HG03280 (cell line): ENCODE results near the gene TMPRSS6.

Experiments
- ATAC-seq: cut with Tn5 transposase; IDR thresholded peaks from one replicate; pipeline ENCODE4 v1.9.1; 2021; ENCODE audit warnings: mild to moderate bottlenecking, moderate library complexity; ENCODE audit not compliant: unreplicated experiment

TMPRSS6 gene

GRCh38 chr22:37069719-37070118 is 39.8 kb downstream of the TMPRSS6 start:
- ATAC-seq = no peak

- no peak for ATAC-seq
These were observed 40.2 kb downstream of the TMPRSS6 start for GRCh38 chr22:37069319-37069718.

GRCh38 chr22:37068859-37069258 is 40.7 kb downstream of the TMPRSS6 start:
- no peak for ATAC-seq

- no peak for ATAC-seq
These were observed 42.1 kb downstream of the TMPRSS6 start for GRCh38 chr22:37067428-37067827.

- no peak for ATAC-seq
These were observed 43.6 kb downstream of the TMPRSS6 start for GRCh38 chr22:37065961-37066360.

GRCh38 chr22:37065180-37065579 is 44.3 kb downstream of the TMPRSS6 start:
- ATAC-seq = no peak

- ATAC-seq = no peak
These were observed 45.0 kb downstream of the TMPRSS6 start for GRCh38 chr22:37064553-37064952.

- no peak for ATAC-seq
These were observed 45.8 kb downstream of the TMPRSS6 start for GRCh38 chr22:37063431-37064420.

- ATAC-seq = no peak
These were observed 46.7 kb downstream of the TMPRSS6 start for GRCh38 chr22:37062702-37063381.

- ATAC-seq = no peak
These were observed 47.2 kb downstream of the TMPRSS6 start for GRCh38 chr22:37062376-37062675.

- no peak for ATAC-seq
These were observed 47.7 kb downstream of the TMPRSS6 start for GRCh38 chr22:37061611-37062375.

- no peak for ATAC-seq
These were observed 48.5 kb downstream of the TMPRSS6 start for GRCh38 chr22:37060801-37061610.

- no peak for ATAC-seq
These were observed 49.5 kb downstream of the TMPRSS6 start for GRCh38 chr22:37059876-37060449.

GRCh38 chr22:37058917-37059701 is 50.4 kb downstream of the TMPRSS6 start:
- ATAC-seq = no peak

- no peak for ATAC-seq
These were observed 51.6 kb downstream of the TMPRSS6 start for GRCh38 chr22:37057796-37058510.

GRCh38 chr22:37057226-37057625 is 52.3 kb downstream of the TMPRSS6 start:
- no peak for ATAC-seq

GRCh38 chr22:37056246-37056645 is 53.3 kb downstream of the TMPRSS6 start:
- ATAC-seq = no peak

GRCh38 chr22:37054600-37055365 is 54.7 kb downstream of the TMPRSS6 start:
- ATAC-seq = no peak
